Body of pancreas (tissue), 4 donors: Measurements from ENCODE around the gene CACNG4. TPM values are rescaled to one million over a fixed set of nuclear protein-coding genes. Genes with fewer than 3 reads are reported as not detected.
A peak's percentile ranks its signal among the peaks of the same experiment; 100 is the strongest.

ENCODE experiments used
- ATAC-seq: fragments of 150-250 bp; one replicate; pipeline ENCODE4 v1.9.1; 2016
- DNase-seq, 4 donors: peaks; one replicate each; pipeline ENCODE4 v3.0.0-alpha.2; 2019
- H3K27ac ChIP-seq, 4 donors: fragments of 200-600 bp; sonication (generic); 1 replicate in 3 of 4; 2 replicates in 1 of 4; pipeline versions ENCODE4 v1.5.1 to v1.6.1; 2016 to 2019; ENCODE audit warnings: mild to moderate bottlenecking in 1 of 4, mixed read lengths in 1 of 4, moderate library complexity in 1 of 4
- H3K27me3 ChIP-seq, 2 donors: fragments of 200-600 bp; sonication (generic); one replicate each; pipeline ENCODE4 v1.6.0; 2016; ENCODE audit warnings: mild to moderate bottlenecking in 1 of 2
- H3K36me3 ChIP-seq, 2 donors: fragments of 200-600 bp; sonication (generic); replicated peaks in 1 of 2; 2 replicates each; pipeline ENCODE4 v1.5.1; 2016; ENCODE audit warnings: low read depth in 2 of 2; ENCODE audit not compliant: insufficient read depth in 1 of 2
- H3K4me1 ChIP-seq: fragments of 200-600 bp; sonication (generic); one replicate; pipeline ENCODE4 v1.6.0; 2016
- H3K4me3 ChIP-seq, 2 donors: fragments of 200-600 bp; sonication (generic); 1 replicate in 1 of 2; 2 replicates in 1 of 2; pipeline ENCODE4 v1.5.1; 2016 to 2019
- H3K9me3 ChIP-seq, 3 donors: fragments of 200-600 bp; sonication (generic); 1 replicate in 2 of 3; 2 replicates in 1 of 3; pipeline ENCODE4 v1.5.1; 2016
- CTCF ChIP-seq, 7 experiments: fragments of 450-650 bp in 4 of 7; fragments of 200-600 bp in 3 of 7; sonication (generic) in 3 of 7; IDR thresholded peaks; one replicate each; pipeline ENCODE4 v1.5.1; 2016 to 2019; ENCODE audit warnings: antibody characterized with exemption in 7 of 7
- POLR2A ChIP-seq, 3 donors: fragments of 450-650 bp; IDR thresholded peaks; one replicate each; pipeline ENCODE4 v1.6.1; 2016; ENCODE audit warnings: antibody characterized with exemption in 3 of 3, mild to moderate bottlenecking in 2 of 3
- WGBS, 2 donors: methylation state at CpG; one replicate each; pipeline ENCODE4 v1.1.5; 2017; 5-methylcytosine and 5-hydroxymethylcytosine counted together
- intact Hi-C: fragments of 100-400 bp; cut with DNase I; formaldehyde crosslinking; loops from one replicate; pipeline ENCODE4 v1.15.1; 2023
- total RNA-seq, 2 donors: library from RNA; depleted of rRNA; stranded (reverse); fragments of >200 nt; gene quantifications; one replicate each; pipeline ENCODE4 v1.1.0, GENCODE V29; 2016

Gene CACNG4
- total RNA-seq, 2 donors from 2014 or later, result 0.26 TPM; not detected in 1

- H3K9me3 ChIP-seq, result no peaks in the 10 kb centered on the region
- no peak for DNase-seq
- intact Hi-C loops, result no loop called here
- no peak for TF ChIP-seq POLR2A (IDR thresholded peaks at IDR 0.05)
- TF ChIP-seq CTCF (IDR thresholded peaks at IDR 0.05), result no peak
- H3K27ac ChIP-seq, result no peak overlapping the region
- H3K36me3 ChIP-seq, result no peaks in the 10 kb centered on the region
- WGBS, 2 donors, result 88 to 90% methylated on average over 2 of the region's 2 CpGs
- ATAC-seq, result no peak
- H3K4me3 ChIP-seq, result no peak overlapping the region
- H3K4me1 ChIP-seq, result peaks cover 16% of the 10 kb centered on the region
- H3K27me3 ChIP-seq, result no peaks in the 10 kb centered on the region
Measured at GRCh38 chr17:67080804-67081203, 116.3 kb downstream of the CACNG4 start.

GRCh38 chr17:67082107-67082506 lies 117.6 kb downstream of the CACNG4 start:
- H3K4me3 ChIP-seq, result no peak overlapping the region
- peaks cover 3% of the 10 kb centered on the region for H3K4me1 ChIP-seq
- intact Hi-C loops, result no loop called here
- H3K27me3 ChIP-seq, result no peaks in the 10 kb centered on the region
- H3K9me3 ChIP-seq, result no peaks in the 10 kb centered on the region
- ATAC-seq, result no peak
- WGBS, 2 donors, result 42 to 44% methylated on average over 1 of the region's 1 CpG
- TF ChIP-seq POLR2A (IDR thresholded peaks at IDR 0.05), result no peak
- peak in 1 of 7 experiments; percentile 4 for TF ChIP-seq CTCF (IDR thresholded peaks at IDR 0.05)
- DNase-seq, result no peak
- no peak overlapping the region for H3K27ac ChIP-seq
- H3K36me3 ChIP-seq, result no peaks in the 10 kb centered on the region

Other genes with a start within 250 kb of the CACNG4 start
- under 1 TPM in 1 of 2 donors, not detected in 1; 0.52 TPM for gene CACNG5, start 129.6 kb upstream of the CACNG4 start, total RNA-seq
- not detected for gene CACNG1, start 79.8 kb downstream of the CACNG4 start, total RNA-seq